Tibial nerve (tissue), 3 donors: ENCODE data around the gene BCAS3.

Source experiments
- POLR2A ChIP-seq, 2 donors: fragments of 450-650 bp; IDR thresholded peaks; one replicate each; pipeline ENCODE4 v1.6.1; 2017; ENCODE audit warnings: antibody characterized with exemption in 2 of 2, mild to moderate bottlenecking in 2 of 2, moderate library complexity in 2 of 2
- TF ChIP-seq, protein P1 (sequence below), 5 experiments: fragments of 200-600 bp in 3 of 5; fragments of 450-650 bp in 2 of 5; sonication (generic) in 3 of 5; IDR thresholded peaks; one replicate each; pipeline ENCODE4 v1.5.1; 2016 to 2019; ENCODE audit warnings: antibody characterized with exemption in 5 of 5, mild to moderate bottlenecking in 3 of 5, moderate library complexity in 2 of 5

DNA sequence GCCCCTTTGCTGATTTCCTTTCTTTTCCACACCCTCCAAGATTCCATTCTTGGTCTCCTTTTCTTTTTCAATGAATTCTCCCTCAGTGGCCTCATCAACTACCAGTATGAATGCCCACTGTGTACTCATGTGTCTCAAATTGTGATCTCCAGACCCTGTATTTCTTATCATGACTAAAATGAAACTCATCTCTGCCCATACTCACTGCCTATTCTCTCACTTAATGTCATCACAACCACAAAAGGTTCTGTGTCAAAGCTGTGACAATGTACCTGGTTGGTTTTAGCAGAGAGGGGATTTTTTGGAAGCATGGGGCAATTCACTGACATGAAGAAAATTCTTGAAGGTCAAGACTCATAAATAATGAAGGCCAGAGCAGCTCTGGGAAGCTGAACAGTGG, 763.0 kb downstream of the BCAS3 start:
- TF ChIP-seq, protein P1, sequence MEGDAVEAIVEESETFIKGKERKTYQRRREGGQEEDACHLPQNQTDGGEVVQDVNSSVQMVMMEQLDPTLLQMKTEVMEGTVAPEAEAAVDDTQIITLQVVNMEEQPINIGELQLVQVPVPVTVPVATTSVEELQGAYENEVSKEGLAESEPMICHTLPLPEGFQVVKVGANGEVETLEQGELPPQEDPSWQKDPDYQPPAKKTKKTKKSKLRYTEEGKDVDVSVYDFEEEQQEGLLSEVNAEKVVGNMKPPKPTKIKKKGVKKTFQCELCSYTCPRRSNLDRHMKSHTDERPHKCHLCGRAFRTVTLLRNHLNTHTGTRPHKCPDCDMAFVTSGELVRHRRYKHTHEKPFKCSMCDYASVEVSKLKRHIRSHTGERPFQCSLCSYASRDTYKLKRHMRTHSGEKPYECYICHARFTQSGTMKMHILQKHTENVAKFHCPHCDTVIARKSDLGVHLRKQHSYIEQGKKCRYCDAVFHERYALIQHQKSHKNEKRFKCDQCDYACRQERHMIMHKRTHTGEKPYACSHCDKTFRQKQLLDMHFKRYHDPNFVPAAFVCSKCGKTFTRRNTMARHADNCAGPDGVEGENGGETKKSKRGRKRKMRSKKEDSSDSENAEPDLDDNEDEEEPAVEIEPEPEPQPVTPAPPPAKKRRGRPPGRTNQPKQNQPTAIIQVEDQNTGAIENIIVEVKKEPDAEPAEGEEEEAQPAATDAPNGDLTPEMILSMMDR (IDR thresholded peaks at IDR 0.05): no peak
- TF ChIP-seq POLR2A (IDR thresholded peaks at IDR 0.05): no peak
